DND-41 (cell line): Measurements from ENCODE around the gene GRID1.

ENCODE experiments used
- ATAC-seq: fragments of 200-7000 bp; cut with Tn5 transposase; 3 replicates; pipeline ENCODE4 v1.9.1; 2021; ENCODE audit warnings: low read depth; ENCODE audit not compliant: insufficient read depth
- DNase-seq: peaks from one replicate; pipeline ENCODE4 v3.0.0-alpha.2; 2020
- H2AFZ ChIP-seq: 2 replicates; pipeline ENCODE4 v1.6.0; 2012; ENCODE audit warnings: low read depth, low read length
- H3K27ac ChIP-seq: 2 replicates; pipeline ENCODE4 v1.5.1; 2012; ENCODE audit warnings: low read length, inconsistent platforms
- H3K27me3 ChIP-seq: fragments of 200-600 bp; sonication (generic); 2 replicates; pipeline ENCODE4 v1.6.0; 2012; ENCODE audit warnings: low read length, mild to moderate bottlenecking, inconsistent platforms; ENCODE audit not compliant: insufficient read depth, poor library complexity
- H3K36me3 ChIP-seq: 2 replicates; pipeline ENCODE4 v1.5.1; 2012; ENCODE audit warnings: low read length, inconsistent platforms; ENCODE audit not compliant: insufficient read depth
- H3K4me1 ChIP-seq: 2 replicates; pipeline ENCODE4 v1.5.1; 2012; ENCODE audit warnings: mild to moderate bottlenecking, low read length; ENCODE audit not compliant: insufficient read depth
- H3K4me2 ChIP-seq: 2 replicates; pipeline ENCODE4 v1.6.0; 2012; ENCODE audit warnings: mild to moderate bottlenecking, moderate library complexity, low read length, inconsistent platforms; ENCODE audit not compliant: insufficient read depth
- H3K4me3 ChIP-seq, 2 experiments: fragments of 200-600 bp in 1 of 2; shearing (Covaris generic) in 1 of 2; 2 replicates each; pipeline ENCODE4 v1.5.1; 2012 to 2016; ENCODE audit warnings: inconsistent platforms in 2 of 2, low read length in 2 of 2, mild to moderate bottlenecking in 2 of 2, low read depth in 1 of 2, moderate library complexity in 1 of 2
- H3K79me2 ChIP-seq: 2 replicates; pipeline ENCODE4 v1.6.0; 2012; ENCODE audit warnings: low read length, inconsistent platforms; ENCODE audit not compliant: insufficient read depth
- H3K9ac ChIP-seq: 2 replicates; pipeline ENCODE4 v1.6.0; 2012; ENCODE audit warnings: low read depth, mild to moderate bottlenecking, inconsistent platforms, low read length, moderate library complexity
- H3K9me3 ChIP-seq: 2 replicates; pipeline ENCODE4 v1.5.1; 2012; ENCODE audit warnings: low read length, moderate library complexity, mild to moderate bottlenecking, inconsistent platforms; ENCODE audit not compliant: insufficient read depth, severe bottlenecking
- H4K20me1 ChIP-seq: 2 replicates; pipeline ENCODE4 v1.6.0; 2012; ENCODE audit warnings: low read length; ENCODE audit not compliant: insufficient read depth
- EZH2 ChIP-seq: IDR thresholded peaks from 3 replicates; pipeline ENCODE4 v1.6.1; 2012; ENCODE audit warnings: borderline replicate concordance, low read depth, mild to moderate bottlenecking, moderate library complexity, low read length, inconsistent platforms; ENCODE audit not compliant: severe bottlenecking
- TF ChIP-seq, protein P1 (sequence below): IDR thresholded peaks from 2 replicates; pipeline ENCODE4 v1.5.1; 2012; ENCODE audit warnings: borderline replicate concordance, low read length, moderate library complexity, mild to moderate bottlenecking; ENCODE audit not compliant: poor library complexity, severe bottlenecking; ENCODE audit errors: extremely low read depth

GRID1 gene

GRCh38 chr10:86371691-86372090 lies 5.1 kb upstream of the GRID1 start:
- H3K9me3 ChIP-seq: no peaks in the 10 kb centered on the region
- no peaks in the 10 kb centered on the region for H3K4me1 ChIP-seq
- no peak for TF ChIP-seq EZH2
- TF ChIP-seq, protein P1, sequence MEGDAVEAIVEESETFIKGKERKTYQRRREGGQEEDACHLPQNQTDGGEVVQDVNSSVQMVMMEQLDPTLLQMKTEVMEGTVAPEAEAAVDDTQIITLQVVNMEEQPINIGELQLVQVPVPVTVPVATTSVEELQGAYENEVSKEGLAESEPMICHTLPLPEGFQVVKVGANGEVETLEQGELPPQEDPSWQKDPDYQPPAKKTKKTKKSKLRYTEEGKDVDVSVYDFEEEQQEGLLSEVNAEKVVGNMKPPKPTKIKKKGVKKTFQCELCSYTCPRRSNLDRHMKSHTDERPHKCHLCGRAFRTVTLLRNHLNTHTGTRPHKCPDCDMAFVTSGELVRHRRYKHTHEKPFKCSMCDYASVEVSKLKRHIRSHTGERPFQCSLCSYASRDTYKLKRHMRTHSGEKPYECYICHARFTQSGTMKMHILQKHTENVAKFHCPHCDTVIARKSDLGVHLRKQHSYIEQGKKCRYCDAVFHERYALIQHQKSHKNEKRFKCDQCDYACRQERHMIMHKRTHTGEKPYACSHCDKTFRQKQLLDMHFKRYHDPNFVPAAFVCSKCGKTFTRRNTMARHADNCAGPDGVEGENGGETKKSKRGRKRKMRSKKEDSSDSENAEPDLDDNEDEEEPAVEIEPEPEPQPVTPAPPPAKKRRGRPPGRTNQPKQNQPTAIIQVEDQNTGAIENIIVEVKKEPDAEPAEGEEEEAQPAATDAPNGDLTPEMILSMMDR: no peak
- DNase-seq: no peak
- H3K4me3 ChIP-seq: no peak overlapping the region
- no peak overlapping the region for H3K9ac ChIP-seq
- no peaks in the 10 kb centered on the region; the same call in 1 of the 2 replicates for H4K20me1 ChIP-seq
- no peak overlapping the region for H3K4me2 ChIP-seq
- no peak overlapping the region for H3K27ac ChIP-seq
- no peak overlapping the region for H2AFZ ChIP-seq
- ATAC-seq: no peak
- no peaks in the 10 kb centered on the region for H3K36me3 ChIP-seq
- no peaks in the 10 kb centered on the region for H3K79me2 ChIP-seq
- H3K27me3 ChIP-seq: peaks cover 6% of the 10 kb centered on the region

DNA sequence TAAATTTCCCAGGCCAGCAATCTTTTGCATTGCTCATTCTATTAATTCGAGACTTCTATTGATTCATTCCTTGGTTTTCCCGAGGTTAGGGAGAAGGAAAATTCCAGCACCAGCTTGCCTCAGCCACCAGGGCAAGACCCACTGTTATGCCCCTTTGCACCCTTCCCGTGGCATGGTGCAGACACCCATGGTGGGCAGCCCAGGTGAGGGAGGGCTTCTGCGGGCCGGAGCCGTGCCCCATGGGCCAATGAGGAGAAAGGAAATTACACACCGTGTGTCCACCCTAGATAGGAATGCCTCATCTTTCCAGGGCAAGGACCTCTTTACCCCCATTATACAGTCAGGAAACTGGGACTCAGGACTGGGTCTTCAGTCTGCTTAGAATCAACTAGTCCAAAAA lies 4.5 kb upstream of the GRID1 start:
- no peaks in the 10 kb centered on the region for H3K36me3 ChIP-seq
- no peak overlapping the region for H2AFZ ChIP-seq
- H3K27me3 ChIP-seq: peaks cover 6% of the 10 kb centered on the region
- H4K20me1 ChIP-seq: no peaks in the 10 kb centered on the region
- H3K4me1 ChIP-seq: no peaks in the 10 kb centered on the region
- no peak overlapping the region for H3K4me2 ChIP-seq
- H3K79me2 ChIP-seq: no peaks in the 10 kb centered on the region
- no peak overlapping the region for H3K9ac ChIP-seq
- TF ChIP-seq, protein P1: no peak
- TF ChIP-seq EZH2: no peak
- no peak for DNase-seq
- no peak for ATAC-seq
- H3K27ac ChIP-seq: no peak overlapping the region
- H3K4me3 ChIP-seq: no peak overlapping the region
- H3K9me3 ChIP-seq: no peaks in the 10 kb centered on the region

DNA sequence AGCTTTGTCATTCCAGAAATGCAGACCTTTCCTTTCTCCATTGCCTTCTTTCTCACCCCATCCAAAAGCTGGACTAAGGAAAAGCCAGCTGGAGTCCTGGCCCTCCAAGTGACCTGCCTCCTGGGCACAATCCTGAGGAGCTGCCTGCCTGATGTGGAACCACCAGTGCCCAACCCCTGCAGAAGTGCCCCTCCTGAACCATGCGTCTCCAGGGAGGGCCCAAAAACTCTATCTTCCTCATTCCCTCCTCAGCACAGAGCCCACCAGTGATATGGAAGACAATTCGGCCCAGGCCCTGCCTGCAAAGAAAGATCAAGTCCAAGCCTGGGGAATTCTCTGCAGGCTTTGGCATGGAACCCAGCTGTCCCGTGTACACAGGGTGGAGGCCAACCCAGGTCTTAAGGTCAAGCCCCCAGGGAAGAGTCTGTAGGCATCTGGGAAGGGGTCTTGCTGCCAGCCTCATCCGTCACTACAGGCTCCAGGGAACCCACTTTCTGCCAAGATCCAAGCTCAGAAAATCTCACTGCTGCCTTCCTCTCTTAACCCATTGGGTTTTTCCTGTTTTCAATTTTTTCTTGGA lies 3.5 kb upstream of the GRID1 start:
- H3K9me3 ChIP-seq: no peaks in the 10 kb centered on the region
- no peak overlapping the region for H3K4me3 ChIP-seq
- H2AFZ ChIP-seq: no peak overlapping the region
- no peak overlapping the region for H3K9ac ChIP-seq
- DNase-seq (no peak), ATAC-seq (no peak)
- H3K27me3 ChIP-seq: peaks cover 6% of the 10 kb centered on the region
- H3K79me2 ChIP-seq: no peaks in the 10 kb centered on the region
- H4K20me1 ChIP-seq: no peaks in the 10 kb centered on the region
- TF ChIP-seq EZH2: no peak
- TF ChIP-seq, protein P1: no peak
- no peaks in the 10 kb centered on the region for H3K36me3 ChIP-seq
- H3K27ac ChIP-seq: no peak overlapping the region
- H3K4me1 ChIP-seq: no peaks in the 10 kb centered on the region
- H3K4me2 ChIP-seq: no peak overlapping the region
